GM23338 (cell line): ENCODE results near the gene S100A16. TPM values are rescaled to one million over a fixed set of nuclear protein-coding genes. Genes with fewer than 3 reads are reported as not detected.

ENCODE experiments used
- ATAC-seq: fragments of 200-7000 bp; cut with Tn5 transposase; 3 replicates; pipeline ENCODE4 v1.9.1; 2020
- DNase-seq: peaks from one replicate; pipeline ENCODE4 v3.0.0-alpha.2; 2015; ENCODE audit warnings: low spot score
- H2AFZ ChIP-seq: fragments of 200-600 bp; sonication (generic); 2 replicates; pipeline ENCODE4 v1.8.0; 2016; ENCODE audit warnings: antibody characterized with exemption, mild to moderate bottlenecking, moderate library complexity
- H3F3A ChIP-seq: fragments of 200-600 bp; sonication (generic); replicated peaks from 2 replicates; pipeline ENCODE4 v1.8.0; 2017; ENCODE audit warnings: antibody characterized with exemption, mixed run types, low read depth
- H3K27ac ChIP-seq: fragments of 200-600 bp; sonication (generic); 2 replicates; pipeline ENCODE4 v1.6.1; 2016; ENCODE audit warnings: low read depth
- H3K27me3 ChIP-seq: fragments of 200-600 bp; sonication (generic); 2 replicates; pipeline ENCODE4 v1.8.0; 2016; ENCODE audit warnings: mild to moderate bottlenecking, mixed run types, moderate library complexity; ENCODE audit not compliant: insufficient read depth
- H3K36me3 ChIP-seq: fragments of 200-600 bp; sonication (generic); 2 replicates; pipeline ENCODE4 v1.8.0; 2016; ENCODE audit warnings: mild to moderate bottlenecking; ENCODE audit not compliant: insufficient read depth
- H3K4me1 ChIP-seq: fragments of 200-600 bp; sonication (generic); 2 replicates; pipeline ENCODE4 v1.8.0; 2016; ENCODE audit warnings: mild to moderate bottlenecking, moderate library complexity; ENCODE audit not compliant: insufficient read depth
- H3K4me2 ChIP-seq: fragments of 200-600 bp; sonication (generic); 2 replicates; pipeline ENCODE4 v1.7.1; 2017; ENCODE audit warnings: mixed run types
- H3K4me3 ChIP-seq: fragments of 200-600 bp; sonication (generic); 2 replicates; pipeline ENCODE4 v1.6.1; 2016; ENCODE audit warnings: mixed run types
- H3K79me2 ChIP-seq: fragments of 200-600 bp; sonication (generic); replicated peaks from 2 replicates; pipeline ENCODE4 v1.8.0; 2017; ENCODE audit warnings: mild to moderate bottlenecking; ENCODE audit not compliant: insufficient read depth
- H3K9me2 ChIP-seq: fragments of 200-600 bp; sonication (generic); 2 replicates; pipeline ENCODE4 v1.8.0; 2017; ENCODE audit not compliant: insufficient read depth
- H4K20me1 ChIP-seq: fragments of 200-600 bp; sonication (generic); replicated peaks from 2 replicates; pipeline ENCODE4 v1.8.0; 2017; ENCODE audit warnings: mild to moderate bottlenecking; ENCODE audit not compliant: insufficient read depth
- H3K27ac Mint-ChIP-seq: 2 replicates; pipeline ENCODE4 v1.8.0; 2020; ENCODE audit warnings: inconsistent platforms, mild to moderate bottlenecking, moderate library complexity, mixed read lengths
- H3K27me3 Mint-ChIP-seq: 3 replicates; pipeline ENCODE4 v1.8.0; 2022; ENCODE audit warnings: low read depth, mild to moderate bottlenecking, moderate library complexity, mixed read lengths, inconsistent platforms; ENCODE audit not compliant: insufficient read depth, poor library complexity
- H3K36me3 Mint-ChIP-seq: 3 replicates; pipeline ENCODE4 v1.8.0; 2021; ENCODE audit warnings: low read depth, mild to moderate bottlenecking, inconsistent platforms, moderate library complexity, mixed read lengths
- H3K4me1 Mint-ChIP-seq: 3 replicates; pipeline ENCODE4 v1.8.0; 2020; ENCODE audit warnings: mild to moderate bottlenecking, inconsistent platforms, mixed read lengths
- H3K4me3 Mint-ChIP-seq: 3 replicates; pipeline ENCODE4 v1.8.0; 2021; ENCODE audit warnings: moderate library complexity, mild to moderate bottlenecking, inconsistent platforms, mixed read lengths
- H3K9me3 Mint-ChIP-seq: 3 replicates; pipeline ENCODE4 v1.8.0; 2020; ENCODE audit warnings: moderate library complexity, mild to moderate bottlenecking, inconsistent platforms, mixed read lengths
- CTCF ChIP-seq, 2 experiments: fragments of 200-600 bp in 1 of 2; sonication (generic) in 1 of 2; conservative IDR thresholded peaks; 2 replicates each; pipeline versions ENCODE4 v1.5.1 to v1.6.1; 2016 to 2017; ENCODE audit warnings: antibody characterized with exemption in 2 of 2, low read depth in 2 of 2, mild to moderate bottlenecking in 2 of 2, moderate library complexity in 1 of 2
- ETS1 ChIP-seq: IDR thresholded peaks from 2 replicates; pipeline ENCODE4 v1.6.1; 2016; ENCODE audit warnings: antibody characterized with exemption
- EZH2 ChIP-seq: fragments of 200-600 bp; sonication (generic); IDR thresholded peaks from one replicate; pipeline ENCODE4 v1.8.0; 2017; ENCODE audit warnings: antibody characterized with exemption, mild to moderate bottlenecking, low read depth; ENCODE audit not compliant: unreplicated experiment
- EZH2phosphoT487 ChIP-seq: fragments of 200-600 bp; sonication (generic); IDR thresholded peaks from one replicate; pipeline ENCODE4 v1.8.1; 2018; ENCODE audit warnings: antibody characterized with exemption; ENCODE audit not compliant: unreplicated experiment
- NANOG ChIP-seq: IDR thresholded peaks from 2 replicates; pipeline ENCODE4 v1.6.1; 2016; ENCODE audit warnings: antibody characterized with exemption, borderline replicate concordance
- POLR2AphosphoS5 ChIP-seq: IDR thresholded peaks from 2 replicates; pipeline ENCODE4 v1.6.1; 2016; ENCODE audit warnings: antibody characterized with exemption, low read depth
- REST ChIP-seq: IDR thresholded peaks from one replicate; pipeline ENCODE4 v1.6.1; 2018; ENCODE audit warnings: antibody characterized with exemption; ENCODE audit not compliant: unreplicated experiment
- STAT1 ChIP-seq: IDR thresholded peaks from one replicate; pipeline ENCODE4 v1.6.1; 2016; ENCODE audit warnings: antibody characterized with exemption; ENCODE audit not compliant: unreplicated experiment
- ZNF114 ChIP-seq: fragments of 250-450 bp; sonication (Bioruptor Pico); IDR thresholded peaks from 2 replicates; pipeline ENCODE4 v1.5.0; 2020; ENCODE audit warnings: mild to moderate bottlenecking, moderate library complexity
- ZNF331 ChIP-seq: fragments of 250-450 bp; sonication (Bioruptor Pico); IDR thresholded peaks from 2 replicates; pipeline ENCODE4 v1.5.0; 2020; ENCODE audit warnings: low read depth, mild to moderate bottlenecking, moderate library complexity
- ZNF462 ChIP-seq: fragments of 250-450 bp; sonication (Bioruptor Pico); IDR thresholded peaks from 2 replicates; pipeline ENCODE4 v1.5.0; 2020; ENCODE audit warnings: mild to moderate bottlenecking, moderate library complexity
- polyA plus RNA-seq: library from polyadenylated mRNA; unstranded; fragments of >200 nt; fragmentation: Nextera tagmentation; extraction: Ambion mirVana; gene quantifications from 2 replicates; pipeline ENCODE4 v1.2.1, GENCODE V29; 2016
- total RNA-seq: library from RNA; depleted of rRNA; stranded (reverse); fragments of >200 nt; shearing (Covaris generic); gene quantifications from 2 replicates; pipeline ENCODE4 v1.2.3, GENCODE V29; 2014

The S100A16 gene
- total and polyA plus RNA-seq, 2 experiments from 2014 or later, result 13.0 to 20.4 TPM

- 0 out of 2 replicates have a peak, but pooled peaks cover 11% of the 10 kb centered on the region for H3F3A ChIP-seq
- TF ChIP-seq STAT1 (no peak), ETS1 (no peak), REST (no peak), ZNF462 (CRISPR knock-in tag) (no peak), NANOG (no peak), EZH2phosphoT487 (no peak), ZNF114 (CRISPR knock-in tag) (no peak), EZH2 (no peak), POLR2AphosphoS5 (no peak), CTCF (conservative IDR thresholded peaks at IDR 0.05; ENCODE audit: low read depth in 2 of 2) (no peak), ZNF331 (CRISPR knock-in tag) (no peak)
- H3K27me3 Mint-ChIP-seq, result peaks cover 8% of the 10 kb centered on the region
- no peaks in the 10 kb centered on the region for H3K9me3 Mint-ChIP-seq
- H3K36me3 ChIP-seq, result no peaks in the 10 kb centered on the region
- H3K36me3 Mint-ChIP-seq, result no peaks in the 10 kb centered on the region
- no peak for ATAC-seq
- no peaks in the 10 kb centered on the region for H3K9me2 ChIP-seq
- H3K4me3 ChIP-seq, result no peak overlapping the region
- H3K27me3 ChIP-seq, result no peaks in the 10 kb centered on the region
- H3K79me2 ChIP-seq, result no peaks in the 10 kb centered on the region
- DNase-seq, result no peak
- H4K20me1 ChIP-seq, result no peaks in the 10 kb centered on the region
- H3K4me1 Mint-ChIP-seq, result peaks cover 18% of the 10 kb centered on the region
- peak overlapping the region; percentile 67 for H3K4me2 ChIP-seq
- H3K4me1 ChIP-seq, result peaks cover 13% of the 10 kb centered on the region
- H3K4me3 Mint-ChIP-seq, result no peak overlapping the region; the same call in 2 of the 3 replicates
- 0 out of 2 replicates have a peak overlapping the region, but pooled peaks have one; percentile 69 for H3K27ac ChIP-seq
- peak overlapping the region; percentile 80; the same call in 1 of the 2 replicates for H2AFZ ChIP-seq
- H3K27ac Mint-ChIP-seq, result peak overlapping the region; percentile 71
Measured at GRCh38 chr1:153599847-153600246, 13.1 kb downstream of the S100A16 start.
